Liver (tissue), 3 donors: ENCODE measurements around the gene GBE1.

Experiments used
- CTCF ChIP-seq: fragments of 150-350 bp; IDR thresholded peaks from 2 replicates; pipeline ENCODE4 v1.5.1; 2017; ENCODE audit warnings: improper control_type of control experiment, low read depth, low read length; ENCODE audit not compliant: missing input control
- EGR1 ChIP-seq, 2 donors: IDR thresholded peaks; 2 replicates each; pipeline ENCODE4 v1.6.1; 2016 to 2018; ENCODE audit warnings: antibody characterized with exemption in 2 of 2, low read depth in 2 of 2
- RAD21 ChIP-seq, 2 donors: IDR thresholded peaks; 2 replicates each; pipeline ENCODE4 v1.6.1; 2016; ENCODE audit warnings: antibody characterized with exemption in 2 of 2, mild to moderate bottlenecking in 2 of 2
- TAF1 ChIP-seq: conservative IDR thresholded peaks from 2 replicates; pipeline ENCODE4 v1.6.1; 2016; ENCODE audit warnings: antibody characterized with exemption, mild to moderate bottlenecking
- ZBTB33 ChIP-seq: IDR thresholded peaks from 2 replicates; pipeline ENCODE4 v1.6.1; 2016; ENCODE audit warnings: antibody characterized with exemption
- TF ChIP-seq, protein P1 (sequence below): IDR thresholded peaks from 2 replicates; pipeline ENCODE4 v1.6.1; 2016; ENCODE audit warnings: antibody characterized with exemption
- donor health status: healthy.
- donor health status: healthy.

GRCh38 chr3:81440661-81441060 lies 320.8 kb downstream of the GBE1 start:
- TF ChIP-seq TAF1 (no peak), CTCF (no peak), RAD21 (IDR thresholded peaks at IDR 0.05) (no peak), EGR1 (IDR thresholded peaks at IDR 0.05; ENCODE audit: low read depth in 2 of 2) (no peak), ZBTB33 (no peak)
- TF ChIP-seq, protein P1, sequence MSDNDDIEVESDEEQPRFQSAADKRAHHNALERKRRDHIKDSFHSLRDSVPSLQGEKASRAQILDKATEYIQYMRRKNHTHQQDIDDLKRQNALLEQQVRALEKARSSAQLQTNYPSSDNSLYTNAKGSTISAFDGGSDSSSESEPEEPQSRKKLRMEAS = no peak
